Lung (tissue), 12 donors: Measurements from ENCODE around the gene TMEM108. TPM values are rescaled to one million over a fixed set of nuclear protein-coding genes. Genes with fewer than 3 reads are reported as not detected.

ENCODE experiments used
- ATAC-seq: fragments of 200-7000 bp; cut with Tn5 transposase; one replicate; pipeline ENCODE4 v1.9.1; 2020; ENCODE audit warnings: moderate number of reproducible peaks; ENCODE audit not compliant: insufficient read depth, low FRiP score
- DNase-seq, 3 donors: peaks; one replicate each; pipeline ENCODE4 v3.0.0-alpha.2; 2013 to 2017
- H3K27ac ChIP-seq, 2 donors: one replicate each; pipeline ENCODE4 v1.5.1; 2013; ENCODE audit warnings: mild to moderate bottlenecking in 2 of 2, moderate library complexity in 2 of 2, control low read depth in 1 of 2, inconsistent platforms in 1 of 2, low read depth in 1 of 2, low read length in 1 of 2
- H3K27me3 ChIP-seq, 3 donors: one replicate each; pipeline ENCODE4 v1.5.1; 2013; ENCODE audit warnings: low read length in 2 of 3; ENCODE audit not compliant: control insufficient read depth in 3 of 3, insufficient read depth in 3 of 3
- H3K36me3 ChIP-seq, 4 donors: one replicate each; pipeline ENCODE4 v1.5.1; 2013; ENCODE audit warnings: low read length in 4 of 4, mild to moderate bottlenecking in 1 of 4, moderate library complexity in 1 of 4; ENCODE audit not compliant: control insufficient read depth in 4 of 4, insufficient read depth in 4 of 4
- H3K4me1 ChIP-seq, 5 donors: one replicate each; pipeline ENCODE4 v1.5.1; 2013; ENCODE audit warnings: low read length in 5 of 5, mild to moderate bottlenecking in 2 of 5, moderate library complexity in 1 of 5; ENCODE audit not compliant: control insufficient read depth in 5 of 5, insufficient read depth in 5 of 5
- H3K4me3 ChIP-seq: one replicate; pipeline ENCODE4 v1.5.1; 2013; ENCODE audit warnings: mild to moderate bottlenecking, control low read depth, moderate library complexity
- H3K9ac ChIP-seq, 2 donors: one replicate each; pipeline ENCODE4 v1.5.1; 2013; ENCODE audit warnings: low read length in 2 of 2, control low read depth in 1 of 2; ENCODE audit not compliant: insufficient read depth in 1 of 2
- H3K9me3 ChIP-seq, 4 donors: one replicate each; pipeline ENCODE4 v1.5.1; 2013; ENCODE audit warnings: low read length in 3 of 4, mild to moderate bottlenecking in 1 of 4, moderate library complexity in 1 of 4; ENCODE audit not compliant: control insufficient read depth in 4 of 4, insufficient read depth in 3 of 4
- CTCF ChIP-seq: IDR thresholded peaks from 2 replicates; pipeline ENCODE4 v1.5.1; 2012; ENCODE audit warnings: mild to moderate bottlenecking; ENCODE audit errors: control extremely low read depth, extremely low read depth
- WGBS, 2 donors: extraction: QIAGEN DNeasy Blood & Tissue Kit; methylation state at CpG; one replicate each; pipeline ENCODE4 v1.1.7; 2013; 5-methylcytosine and 5-hydroxymethylcytosine counted together
- polyA plus RNA-seq, 2 donors: library from polyadenylated mRNA; stranded (reverse); fragments of 200-250 nt; gene quantifications; one replicate each; pipeline ENCODE4 v1.2.1, GENCODE V29; 2013
- total RNA-seq, 2 donors: library from RNA; depleted of rRNA in 1 of 2; stranded (reverse); fragments of >200 nt in 1 of 2; gene quantifications; one replicate each; pipeline ENCODE4 v1.2.1, GENCODE V29; 2014 to 2021
- donor health status: control.
- donor health status: control.
- donor health status: Bipolar disorder and iron deficiency.
- donor health status: healthy.
- donor health status: DM: yes; HTN: yes; CAD: no.

The TMEM108 gene
- total and polyA plus RNA-seq, 4 donors = 3.0 to 16.9 (median 7.6) TPM

GRCh38 chr3:133404920-133405319 lies 366.7 kb downstream of the TMEM108 start:
- Histone ChIP-seq H3K36me3 (no peaks in the 10 kb centered on the region), H3K27ac (no peak overlapping the region), H3K9ac (no peak overlapping the region), H3K4me1 (peaks cover 0 to 13% (median 0%) of the 10 kb centered on the region in 5 donors), H3K4me3 (no peak overlapping the region), H3K27me3 (no peaks in the 10 kb centered on the region), H3K9me3 (peaks cover 0 to 2% (median 0%) of the 10 kb centered on the region in 4 donors)
- DNase-seq (no peak), ATAC-seq (no peak)
- WGBS, 2 donors = 84 to 86% methylated on average over 3 of the region's 3 CpGs
- TF ChIP-seq CTCF = no peak

GRCh38 chr3:133408366-133408765 lies 370.2 kb downstream of the TMEM108 start:
- H3K27me3 ChIP-seq = no peaks in the 10 kb centered on the region
- peaks cover 0 to 2% (median 0%) of the 10 kb centered on the region in 4 donors for H3K9me3 ChIP-seq
- H3K4me3 ChIP-seq = no peak overlapping the region
- H3K9ac ChIP-seq = no peak overlapping the region
- no peak for TF ChIP-seq CTCF
- WGBS, 2 donors = 90 to 92% methylated on average over 2 of the region's 2 CpGs
- peak in 1 of 3 donors; percentile 33 for DNase-seq
- peaks cover 0 to 27% (median 0%) of the 10 kb centered on the region in 5 donors for H3K4me1 ChIP-seq
- H3K36me3 ChIP-seq = no peaks in the 10 kb centered on the region
- ATAC-seq = no peak
- H3K27ac ChIP-seq = no peak overlapping the region

GRCh38 chr3:133408961-133409360 lies 370.8 kb downstream of the TMEM108 start:
- Histone ChIP-seq H3K27me3 (no peaks in the 10 kb centered on the region), H3K9me3 (peaks cover 0 to 2% (median 0%) of the 10 kb centered on the region in 4 donors), H3K4me3 (no peak overlapping the region), H3K36me3 (no peaks in the 10 kb centered on the region), H3K4me1 (peaks cover 0 to 30% (median 0%) of the 10 kb centered on the region in 5 donors), H3K9ac (no peak overlapping the region), H3K27ac (no peak overlapping the region)
- no peak for DNase-seq
- WGBS, 2 donors = 52 to 71% methylated on average over 2 of the region's 2 CpGs
- TF ChIP-seq CTCF = no peak
- ATAC-seq = no peak
